Left lung (tissue), 10 donors: Measurements from ENCODE around the gene MTMR12. TPM values are rescaled to one million over a fixed set of nuclear protein-coding genes. Genes with fewer than 3 reads are reported as not detected.

Experiments used
- ATAC-seq: fragments of 200-7000 bp; cut with Tn5 transposase; one replicate; pipeline ENCODE4 v1.9.1; 2020; ENCODE audit warnings: moderate library complexity
- DNase-seq, 4 donors: peaks; one replicate each; pipeline ENCODE4 v3.0.0-alpha.2; 2013 to 2020
- H3K27ac ChIP-seq, 2 donors: fragments of 200-600 bp; sonication (generic) in 1 of 2; one replicate each; pipeline versions ENCODE4 v1.5.0 to v1.8.0; 2020 to 2021
- H3K27me3 ChIP-seq, 2 donors: fragments of 200-600 bp; sonication (generic) in 1 of 2; one replicate each; pipeline versions ENCODE4 v1.5.0 to v1.8.0; 2020 to 2021
- H3K36me3 ChIP-seq, 2 donors: fragments of 200-600 bp; sonication (generic) in 1 of 2; one replicate each; pipeline versions ENCODE4 v1.5.0 to v1.8.0; 2020 to 2021
- H3K4me1 ChIP-seq, 2 donors: fragments of 200-600 bp; one replicate each; pipeline ENCODE4 v1.8.0; 2021
- H3K4me3 ChIP-seq, 2 donors: fragments of 200-600 bp; sonication (generic) in 1 of 2; one replicate each; pipeline versions ENCODE4 v1.5.0 to v1.8.0; 2020 to 2021; ENCODE audit warnings: mild to moderate bottlenecking in 1 of 2
- H3K9me3 ChIP-seq, 2 donors: fragments of 200-600 bp; sonication (generic) in 1 of 2; one replicate each; pipeline versions ENCODE4 v1.5.0 to v1.8.0; 2020 to 2021
- intact Hi-C, 2 donors: fragments of 100-400 bp; cut with DNase I; formaldehyde crosslinking; loops; one replicate each; pipeline versions ENCODE4 v1.11.2 to v1.14.2; 2022
- polyA plus RNA-seq, 6 donors: library from polyadenylated mRNA; unstranded; fragments of 120-200 nt; gene quantifications; one replicate each; pipeline ENCODE4 v1.2.1, GENCODE V29; 2013; ENCODE audit not compliant: insufficient read length in 6 of 6
- total RNA-seq, 2 donors: library from RNA; stranded (reverse); fragmentation: NEBNext Ultra II Directional; extraction: Animal tissue kit (Norgen Biotek cat#: 25700); gene quantifications; one replicate each; pipeline ENCODE4 v1.2.1, GENCODE V29; 2021
- TF ChIP-seq, protein P1 (sequence below), 2 donors: fragments of 200-600 bp; sonication (generic) in 1 of 2; IDR thresholded peaks; one replicate each; pipeline versions ENCODE4 v1.5.0 to v1.8.0; 2021; ENCODE audit warnings: antibody characterized with exemption in 2 of 2
- donor health status: DM: no; HTN: yes; CAD: no.
- donor health status: DM: no; HTN: no; CAD: no.

MTMR12 gene
- total and polyA plus RNA-seq, 8 donors = 27.9 to 39.0 (median 34.4) TPM

GRCh38 chr5:32343058-32343672 is 30.4 kb upstream of the MTMR12 start:
- no peaks in the 10 kb centered on the region for H3K36me3 ChIP-seq
- DNase-seq (no peak), ATAC-seq (no peak)
- H3K9me3 ChIP-seq = peaks cover 0 to 39% of the 10 kb centered on the region in 2 donors
- no peak overlapping the region for H3K4me3 ChIP-seq
- no peaks in the 10 kb centered on the region for H3K27me3 ChIP-seq
- TF ChIP-seq, protein P1, sequence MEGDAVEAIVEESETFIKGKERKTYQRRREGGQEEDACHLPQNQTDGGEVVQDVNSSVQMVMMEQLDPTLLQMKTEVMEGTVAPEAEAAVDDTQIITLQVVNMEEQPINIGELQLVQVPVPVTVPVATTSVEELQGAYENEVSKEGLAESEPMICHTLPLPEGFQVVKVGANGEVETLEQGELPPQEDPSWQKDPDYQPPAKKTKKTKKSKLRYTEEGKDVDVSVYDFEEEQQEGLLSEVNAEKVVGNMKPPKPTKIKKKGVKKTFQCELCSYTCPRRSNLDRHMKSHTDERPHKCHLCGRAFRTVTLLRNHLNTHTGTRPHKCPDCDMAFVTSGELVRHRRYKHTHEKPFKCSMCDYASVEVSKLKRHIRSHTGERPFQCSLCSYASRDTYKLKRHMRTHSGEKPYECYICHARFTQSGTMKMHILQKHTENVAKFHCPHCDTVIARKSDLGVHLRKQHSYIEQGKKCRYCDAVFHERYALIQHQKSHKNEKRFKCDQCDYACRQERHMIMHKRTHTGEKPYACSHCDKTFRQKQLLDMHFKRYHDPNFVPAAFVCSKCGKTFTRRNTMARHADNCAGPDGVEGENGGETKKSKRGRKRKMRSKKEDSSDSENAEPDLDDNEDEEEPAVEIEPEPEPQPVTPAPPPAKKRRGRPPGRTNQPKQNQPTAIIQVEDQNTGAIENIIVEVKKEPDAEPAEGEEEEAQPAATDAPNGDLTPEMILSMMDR (IDR thresholded peaks at IDR 0.05) = no peak
- H3K27ac ChIP-seq = no peak overlapping the region
- H3K4me1 ChIP-seq = no peaks in the 10 kb centered on the region
- intact Hi-C loops = no loop called here

GRCh38 chr5:32342656-32343055 is 29.9 kb upstream of the MTMR12 start:
- Histone ChIP-seq H3K4me3 (no peak overlapping the region), H3K4me1 (no peaks in the 10 kb centered on the region), H3K27me3 (no peaks in the 10 kb centered on the region), H3K27ac (no peak overlapping the region), H3K36me3 (no peaks in the 10 kb centered on the region), H3K9me3 (peaks cover 0 to 42% of the 10 kb centered on the region in 2 donors)
- TF ChIP-seq, protein P1 (IDR thresholded peaks at IDR 0.05) = no peak
- intact Hi-C loops = no loop called here
- DNase-seq (no peak), ATAC-seq (no peak)

DNA sequence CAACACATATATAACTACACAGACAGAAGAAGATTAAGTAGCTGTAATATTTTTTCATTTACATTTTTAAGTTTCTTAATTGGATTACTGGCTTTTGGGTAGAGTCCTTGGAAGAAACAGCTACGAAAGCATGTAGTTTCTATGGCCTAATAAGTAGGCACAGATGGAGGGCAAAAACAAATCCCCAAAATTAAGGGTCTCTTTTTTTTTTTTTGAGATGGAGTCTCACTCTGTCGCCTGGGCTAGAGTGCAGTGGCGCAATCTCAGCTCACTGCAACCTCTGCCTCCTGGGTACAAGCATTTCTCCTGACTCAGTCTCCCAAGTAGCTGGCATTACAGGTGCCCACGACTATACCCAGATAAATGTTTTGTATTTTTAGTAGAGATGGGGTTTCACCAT is 27.1 kb upstream of the MTMR12 start:
- TF ChIP-seq, protein P1 (IDR thresholded peaks at IDR 0.05) = no peak
- intact Hi-C loops = no loop called here

GRCh38 chr5:32339198-32339597 is 26.5 kb upstream of the MTMR12 start:
- DNase-seq = no peak
- no peak overlapping the region for H3K27ac ChIP-seq
- H3K36me3 ChIP-seq = no peaks in the 10 kb centered on the region
- H3K4me3 ChIP-seq = no peak overlapping the region
- no peaks in the 10 kb centered on the region for H3K4me1 ChIP-seq
- intact Hi-C loops = no loop called here
- H3K27me3 ChIP-seq = no peaks in the 10 kb centered on the region
- ATAC-seq = no peak
- H3K9me3 ChIP-seq = peaks cover 0 to 34% of the 10 kb centered on the region in 2 donors
- TF ChIP-seq, protein P1 (IDR thresholded peaks at IDR 0.05) = no peak

More for the DNA sequence above, 27.1 kb upstream of the MTMR12 start:
- no peaks in the 10 kb centered on the region for H3K36me3 ChIP-seq
- peaks cover 0 to 34% of the 10 kb centered on the region in 2 donors for H3K9me3 ChIP-seq
- no peak for ATAC-seq
- H3K27me3 ChIP-seq = no peaks in the 10 kb centered on the region
- H3K4me3 ChIP-seq = no peak overlapping the region
- DNase-seq = no peak
- H3K4me1 ChIP-seq = no peaks in the 10 kb centered on the region
- H3K27ac ChIP-seq = no peak overlapping the region

DNA sequence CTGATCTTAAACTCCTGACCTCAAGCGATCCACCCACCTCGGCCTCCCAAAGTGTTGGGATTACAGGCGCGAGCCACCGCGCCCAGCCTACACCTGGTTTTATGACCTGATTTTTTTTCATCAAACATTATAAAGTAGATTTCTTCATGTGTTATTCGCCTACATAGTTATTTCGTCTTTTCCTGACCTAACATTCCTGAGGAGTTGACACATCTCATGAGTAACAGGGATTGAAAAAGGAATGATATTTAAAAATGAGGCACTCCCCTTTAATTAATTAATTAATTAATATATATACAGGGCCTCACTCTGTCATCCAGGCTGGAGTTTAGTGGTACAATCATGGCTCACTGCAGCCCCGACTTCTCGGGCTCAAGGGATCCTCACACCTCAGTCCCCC is 20.2 kb upstream of the MTMR12 start:
- no peak overlapping the region for H3K27ac ChIP-seq
- peaks cover 0 to 2% of the 10 kb centered on the region in 2 donors for H3K9me3 ChIP-seq
- H3K4me3 ChIP-seq = no peak overlapping the region
- no peaks in the 10 kb centered on the region for H3K36me3 ChIP-seq
- H3K4me1 ChIP-seq = no peaks in the 10 kb centered on the region
- DNase-seq = no peak
- TF ChIP-seq, protein P1 (IDR thresholded peaks at IDR 0.05) = no peak
- H3K27me3 ChIP-seq = no peaks in the 10 kb centered on the region
- intact Hi-C loops = loop anchor here in 1 of 2 donors (5.0 kb wide), 1 partner anchor 96 kb away; no protein-coding TSS in a partner anchor
- no peak for ATAC-seq
